ENCODE results near the gene CHCHD4.

Gene CHCHD4

GRCh38 chr3:14063152-14063551 is 61.5 kb downstream of the CHCHD4 start:
- no peak overlapping the region for H3K4me3 ChIP-seq (ENCODE audit: low read depth, low read length)
- no peaks in the 10 kb centered on the region for H3K36me3 ChIP-seq (ENCODE audit: control insufficient read depth in 2 of 2, insufficient read depth in 1 of 2, low read length in 2 of 2)
- H3K4me1 ChIP-seq (ENCODE audit: control insufficient read depth, insufficient read depth, low read length): no peaks in the 10 kb centered on the region
- H3K9me3 ChIP-seq (ENCODE audit: control insufficient read depth, insufficient read depth, low read depth, low read length): no peaks in the 10 kb centered on the region
- no peak overlapping the region for H3K27ac ChIP-seq (ENCODE audit: extremely low read depth, low read depth, low read length)
- POLR2A ChIA-PET: no interaction called here
- CTCF ChIA-PET: interaction anchor here (0.9 kb wide), 1 partner anchor 167 kb away, joined by 3 read pairs; no protein-coding TSS in a partner anchor
- TF ChIP-seq ZNF626 (tag by site-specific recombination; IDR thresholded peaks at IDR 0.05) (no peak), ZNF449 (tag by site-specific recombination; IDR thresholded peaks at IDR 0.05) (no peak), PRDM2 (tag by site-specific recombination; IDR thresholded peaks at IDR 0.05; ENCODE audit: borderline replicate concordance) (no peak), ZNF621 (tag by site-specific recombination; IDR thresholded peaks at IDR 0.05) (no peak), ZNF350 (tag by site-specific recombination; IDR thresholded peaks at IDR 0.05) (no peak), ZBTB8A (tag by site-specific recombination; IDR thresholded peaks at IDR 0.05) (peak; percentile 24; the same call in 1 of the 2 replicates), ZNF398 (tag by site-specific recombination; IDR thresholded peaks at IDR 0.05) (no peak), ZNF155 (tag by site-specific recombination; IDR thresholded peaks at IDR 0.05) (no peak), ZBTB48 (tag by site-specific recombination; IDR thresholded peaks at IDR 0.05) (no peak), ZNF394 (tag by site-specific recombination; IDR thresholded peaks at IDR 0.05; ENCODE audit: borderline replicate concordance) (peak; percentile 59; the same call in 1 of the 2 replicates), ZNF112 (tag by site-specific recombination; IDR thresholded peaks at IDR 0.05) (no peak), ZNF521 (tag by site-specific recombination; IDR thresholded peaks at IDR 0.05) (no peak), ZNF571 (tag by site-specific recombination; IDR thresholded peaks at IDR 0.05) (no peak), ZNF747 (tag by site-specific recombination; IDR thresholded peaks at IDR 0.05) (no peak), IKZF3 (tag by site-specific recombination; IDR thresholded peaks at IDR 0.05) (no peak), ZNF302 (tag by site-specific recombination; IDR thresholded peaks at IDR 0.05; ENCODE audit: low read depth) (no peak), ZNF239 (tag by site-specific recombination; IDR thresholded peaks at IDR 0.05) (no peak), RBAK (tag by site-specific recombination; IDR thresholded peaks at IDR 0.05) (no peak), ZNF140 (tag by site-specific recombination; IDR thresholded peaks at IDR 0.05) (no peak), ZXDB (tag by site-specific recombination; IDR thresholded peaks at IDR 0.05) (0 out of 2 replicates have a peak, but pooled peaks have one; percentile 24), ZNF404 (tag by site-specific recombination; IDR thresholded peaks at IDR 0.05) (no peak), ZNF223 (tag by site-specific recombination; IDR thresholded peaks at IDR 0.05) (no peak), ZNF791 (tag by site-specific recombination; IDR thresholded peaks at IDR 0.05) (no peak), ZNF433 (tag by site-specific recombination; IDR thresholded peaks at IDR 0.05; ENCODE audit: low read depth) (0 out of 2 replicates have a peak, but pooled peaks have one; percentile 15), ZNF114 (tag by site-specific recombination; IDR thresholded peaks at IDR 0.05) (no peak), ZNF629 (tag by site-specific recombination; IDR thresholded peaks at IDR 0.05) (no peak), ZNF768 (tag by site-specific recombination; IDR thresholded peaks at IDR 0.05) (no peak), ZNF555 (tag by site-specific recombination; conservative IDR thresholded peaks at IDR 0.05) (peak; percentile 37), ZNF837 (tag by site-specific recombination; IDR thresholded peaks at IDR 0.05) (no peak), ZNF157 (tag by site-specific recombination; IDR thresholded peaks at IDR 0.05) (no peak)
- TF ChIP-seq, protein P1, sequence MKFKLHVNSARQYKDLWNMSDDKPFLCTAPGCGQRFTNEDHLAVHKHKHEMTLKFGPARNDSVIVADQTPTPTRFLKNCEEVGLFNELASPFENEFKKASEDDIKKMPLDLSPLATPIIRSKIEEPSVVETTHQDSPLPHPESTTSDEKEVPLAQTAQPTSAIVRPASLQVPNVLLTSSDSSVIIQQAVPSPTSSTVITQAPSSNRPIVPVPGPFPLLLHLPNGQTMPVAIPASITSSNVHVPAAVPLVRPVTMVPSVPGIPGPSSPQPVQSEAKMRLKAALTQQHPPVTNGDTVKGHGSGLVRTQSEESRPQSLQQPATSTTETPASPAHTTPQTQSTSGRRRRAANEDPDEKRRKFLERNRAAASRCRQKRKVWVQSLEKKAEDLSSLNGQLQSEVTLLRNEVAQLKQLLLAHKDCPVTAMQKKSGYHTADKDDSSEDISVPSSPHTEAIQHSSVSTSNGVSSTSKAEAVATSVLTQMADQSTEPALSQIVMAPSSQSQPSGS (tag by site-specific recombination; IDR thresholded peaks at IDR 0.05; ENCODE audit: low read depth): no peak

Data from HEK293 (cell line).